WERI-Rb-1 (cell line): ENCODE measurements around the gene FKBP2.

ENCODE experiments used
- DNase-seq: peaks from one replicate; pipeline ENCODE4 v3.0.0-alpha.2; 2020
- H3K27ac ChIP-seq: fragments of 250-450 bp; sonication (Bioruptor Pico); 2 replicates; pipeline ENCODE4 v1.5.1; 2020; ENCODE audit warnings: mild to moderate bottlenecking, moderate library complexity
- H3K27me3 ChIP-seq: fragments of 250-450 bp; sonication (Bioruptor Pico); 2 replicates; pipeline ENCODE4 v1.5.1; 2021; ENCODE audit warnings: mild to moderate bottlenecking, low read depth, moderate library complexity; ENCODE audit not compliant: insufficient read depth, severe bottlenecking
- H3K36me3 ChIP-seq: fragments of 250-450 bp; sonication (Bioruptor Pico); 2 replicates; pipeline ENCODE4 v1.5.1; 2020; ENCODE audit warnings: mild to moderate bottlenecking, moderate library complexity
- H3K4me3 ChIP-seq: 2 replicates; pipeline ENCODE4 v1.5.1; 2011; ENCODE audit warnings: low read depth, mild to moderate bottlenecking, control low read depth, low read length
- H3K9me3 ChIP-seq: fragments of 250-450 bp; sonication (Bioruptor Pico); 2 replicates; pipeline ENCODE4 v1.5.1; 2021; ENCODE audit warnings: mild to moderate bottlenecking, moderate library complexity; ENCODE audit not compliant: severe bottlenecking
- TF ChIP-seq, protein P1 (sequence below): IDR thresholded peaks from 2 replicates; pipeline ENCODE4 v1.5.1; 2011; ENCODE audit warnings: low read depth, mild to moderate bottlenecking, control low read depth, inconsistent platforms, low read length

Gene FKBP2

DNA sequence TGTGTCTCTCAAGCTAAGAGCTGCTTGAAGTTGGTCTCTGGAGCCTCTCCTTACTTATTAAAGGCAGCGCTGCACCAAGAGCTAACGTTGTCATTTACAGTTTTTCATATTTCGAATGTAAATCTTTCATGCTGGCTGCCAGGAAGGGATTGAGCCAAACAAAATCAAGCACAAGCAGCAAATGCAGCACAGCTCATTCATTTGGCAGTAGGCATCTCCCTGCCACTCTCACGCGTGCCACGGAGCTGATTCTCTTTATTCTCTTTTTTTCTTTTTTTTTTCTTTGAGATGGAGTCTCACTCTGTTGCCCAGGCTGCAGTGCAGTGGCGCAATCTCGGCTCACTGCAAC is 8.0 kb upstream of the FKBP2 start:
- no peak for DNase-seq
- H3K27ac ChIP-seq = no peak overlapping the region
- no peak overlapping the region for H3K4me3 ChIP-seq
- H3K36me3 ChIP-seq = peaks cover 11% of the 10 kb centered on the region
- TF ChIP-seq, protein P1, sequence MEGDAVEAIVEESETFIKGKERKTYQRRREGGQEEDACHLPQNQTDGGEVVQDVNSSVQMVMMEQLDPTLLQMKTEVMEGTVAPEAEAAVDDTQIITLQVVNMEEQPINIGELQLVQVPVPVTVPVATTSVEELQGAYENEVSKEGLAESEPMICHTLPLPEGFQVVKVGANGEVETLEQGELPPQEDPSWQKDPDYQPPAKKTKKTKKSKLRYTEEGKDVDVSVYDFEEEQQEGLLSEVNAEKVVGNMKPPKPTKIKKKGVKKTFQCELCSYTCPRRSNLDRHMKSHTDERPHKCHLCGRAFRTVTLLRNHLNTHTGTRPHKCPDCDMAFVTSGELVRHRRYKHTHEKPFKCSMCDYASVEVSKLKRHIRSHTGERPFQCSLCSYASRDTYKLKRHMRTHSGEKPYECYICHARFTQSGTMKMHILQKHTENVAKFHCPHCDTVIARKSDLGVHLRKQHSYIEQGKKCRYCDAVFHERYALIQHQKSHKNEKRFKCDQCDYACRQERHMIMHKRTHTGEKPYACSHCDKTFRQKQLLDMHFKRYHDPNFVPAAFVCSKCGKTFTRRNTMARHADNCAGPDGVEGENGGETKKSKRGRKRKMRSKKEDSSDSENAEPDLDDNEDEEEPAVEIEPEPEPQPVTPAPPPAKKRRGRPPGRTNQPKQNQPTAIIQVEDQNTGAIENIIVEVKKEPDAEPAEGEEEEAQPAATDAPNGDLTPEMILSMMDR = no peak
- no peaks in the 10 kb centered on the region for H3K9me3 ChIP-seq
- H3K27me3 ChIP-seq = no peaks in the 10 kb centered on the region

GRCh38 chr11:64233913-64234586 is 6.8 kb upstream of the FKBP2 start, which contains the start of gene VEGFB:
Gene VEGFB, plus strand, starts transcription at chr11:64234584. Its CDS starts 250 bp downstream, at chr11:64234834.
- peaks cover 22% of the 10 kb centered on the region for H3K36me3 ChIP-seq
- H3K27ac ChIP-seq = peak within 1 kb of the TSS; percentile 61
- DNase-seq = peak; percentile 79
- peak within 1 kb of the TSS; percentile 65 for H3K4me3 ChIP-seq
- no peaks in the 10 kb centered on the region for H3K27me3 ChIP-seq
- no peaks in the 10 kb centered on the region for H3K9me3 ChIP-seq
- TF ChIP-seq, protein P1 = no peak

DNA sequence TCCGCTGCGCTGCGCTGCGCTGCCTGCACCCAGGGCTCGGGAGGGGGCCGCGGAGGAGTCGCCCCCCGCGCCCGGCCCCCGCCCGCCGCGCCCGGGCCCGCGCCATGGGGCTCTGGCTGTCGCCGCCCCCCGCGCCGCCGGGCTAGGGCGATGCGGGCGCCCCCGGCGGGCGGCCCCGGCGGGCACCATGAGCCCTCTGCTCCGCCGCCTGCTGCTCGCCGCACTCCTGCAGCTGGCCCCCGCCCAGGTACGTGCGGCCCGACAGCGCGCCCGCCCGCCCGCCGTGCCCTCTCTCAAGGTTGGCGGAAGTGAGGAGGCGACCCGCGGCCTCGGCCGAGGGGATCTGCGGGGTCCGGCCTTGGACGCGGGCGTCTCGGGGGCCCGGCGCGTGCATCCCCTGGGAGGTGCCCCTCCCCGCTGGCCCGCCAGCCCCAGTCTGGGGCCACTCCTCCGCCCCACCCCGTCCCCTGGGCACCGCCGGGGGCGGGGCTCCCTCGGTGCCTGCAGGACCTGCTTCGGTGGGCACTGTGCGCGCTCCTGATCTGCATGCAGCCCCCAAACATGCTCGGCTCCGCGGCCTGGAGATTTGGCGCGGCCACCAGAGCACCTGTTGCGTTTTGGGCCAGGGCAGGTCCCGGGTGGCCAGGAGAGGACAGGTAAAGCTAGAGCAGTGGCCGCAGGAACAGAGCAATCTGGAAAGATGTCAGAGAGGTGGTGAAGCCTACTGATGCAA is 6.1 kb upstream of the FKBP2 start:
- Histone ChIP-seq H3K9me3 (no peaks in the 10 kb centered on the region), H3K36me3 (peaks cover 22% of the 10 kb centered on the region), H3K4me3 (peak overlapping the region; percentile 41), H3K27me3 (no peaks in the 10 kb centered on the region), H3K27ac (peak overlapping the region; percentile 58)
- TF ChIP-seq, protein P1 = no peak
- no peak for DNase-seq

GRCh38 chr11:64235437-64236161 is 5.3 kb upstream of the FKBP2 start:
- no peaks in the 10 kb centered on the region for H3K9me3 ChIP-seq

GRCh38 chr11:64237484-64237951 is 3.4 kb upstream of the FKBP2 start:
- Histone ChIP-seq H3K27me3 (no peaks in the 10 kb centered on the region), H3K4me3 (no peak overlapping the region), H3K36me3 (peaks cover 22% of the 10 kb centered on the region), H3K27ac (no peak overlapping the region), H3K9me3 (no peaks in the 10 kb centered on the region)
- TF ChIP-seq, protein P1 = no peak
- no peak for DNase-seq

More at GRCh38 chr11:64235437-64236161, 5.3 kb upstream of the FKBP2 start:
- no peaks in the 10 kb centered on the region for H3K27me3 ChIP-seq
- H3K27ac ChIP-seq = no peak overlapping the region
- no peak for DNase-seq
- peak overlapping the region; percentile 41 for H3K4me3 ChIP-seq
- H3K36me3 ChIP-seq = peaks cover 22% of the 10 kb centered on the region
- TF ChIP-seq, protein P1 = no peak
